ENCODE results near the gene TSEN54. TPM values are rescaled to one million over a fixed set of nuclear protein-coding genes. Genes with fewer than 3 reads are reported as not detected.

The TSEN54 gene
- total RNA-seq, 1 donor from 2014 or later: 56.0 TPM

GRCh38 chr17:75542728-75543336, 26.5 kb downstream of the TSEN54 start:
- Mint-ChIP-seq H3K4me3 (ENCODE audit: low read depth) (no peak overlapping the region), H3K27me3 (no peaks in the 10 kb centered on the region), H3K4me1 (ENCODE audit: low read depth) (peaks cover 57% of the 10 kb centered on the region), H3K27ac (peak overlapping the region; percentile 86), H3K36me3 (ENCODE audit: insufficient read depth) (peaks cover 11% of the 10 kb centered on the region), H3K9me3 (ENCODE audit: low read depth) (no peaks in the 10 kb centered on the region)
- TF ChIP-seq CTCF (IDR thresholded peaks at IDR 0.05; ENCODE audit: unreplicated experiment): no peak
- DNase-seq (ENCODE audit: low spot score, unreplicated experiment): no peak

GRCh38 chr17:75544250-75544649, 27.9 kb downstream of the TSEN54 start:
- no peak overlapping the region for H3K4me3 Mint-ChIP-seq (ENCODE audit: low read depth)
- peaks cover 10% of the 10 kb centered on the region for H3K36me3 Mint-ChIP-seq (ENCODE audit: insufficient read depth)
- no peaks in the 10 kb centered on the region for H3K9me3 Mint-ChIP-seq (ENCODE audit: low read depth)
- no peak for DNase-seq (ENCODE audit: low spot score, unreplicated experiment)
- no peaks in the 10 kb centered on the region for H3K27me3 Mint-ChIP-seq
- TF ChIP-seq CTCF (IDR thresholded peaks at IDR 0.05; ENCODE audit: unreplicated experiment): no peak
- H3K27ac Mint-ChIP-seq: peak overlapping the region; percentile 29
- peaks cover 47% of the 10 kb centered on the region for H3K4me1 Mint-ChIP-seq (ENCODE audit: low read depth)

- Mint-ChIP-seq H3K36me3 (ENCODE audit: insufficient read depth) (peaks cover 10% of the 10 kb centered on the region), H3K9me3 (ENCODE audit: low read depth) (no peaks in the 10 kb centered on the region), H3K4me3 (ENCODE audit: low read depth) (peak overlapping the region; percentile 37), H3K27ac (peak overlapping the region; percentile 77), H3K4me1 (ENCODE audit: low read depth) (peaks cover 51% of the 10 kb centered on the region), H3K27me3 (no peaks in the 10 kb centered on the region)
- no peak for DNase-seq (ENCODE audit: low spot score, unreplicated experiment)
- TF ChIP-seq CTCF (IDR thresholded peaks at IDR 0.05; ENCODE audit: unreplicated experiment): no peak
Measured at GRCh38 chr17:75546181-75546580, 29.9 kb downstream of the TSEN54 start.

GRCh38 chr17:75547091-75547490, 30.8 kb downstream of the TSEN54 start:
- Mint-ChIP-seq H3K4me1 (ENCODE audit: low read depth) (peaks cover 45% of the 10 kb centered on the region), H3K27me3 (no peaks in the 10 kb centered on the region), H3K36me3 (ENCODE audit: insufficient read depth) (peaks cover 10% of the 10 kb centered on the region), H3K9me3 (ENCODE audit: low read depth) (no peaks in the 10 kb centered on the region), H3K27ac (peak overlapping the region; percentile 64), H3K4me3 (ENCODE audit: low read depth) (no peak overlapping the region)
- no peak for TF ChIP-seq CTCF (IDR thresholded peaks at IDR 0.05; ENCODE audit: unreplicated experiment)
- DNase-seq (ENCODE audit: low spot score, unreplicated experiment): no peak

GRCh38 chr17:75548813-75549212, 32.5 kb downstream of the TSEN54 start:
- Mint-ChIP-seq H3K9me3 (ENCODE audit: low read depth) (no peaks in the 10 kb centered on the region), H3K36me3 (ENCODE audit: insufficient read depth) (peaks cover 14% of the 10 kb centered on the region), H3K27ac (peak overlapping the region; percentile 99), H3K4me1 (ENCODE audit: low read depth) (peaks cover 42% of the 10 kb centered on the region), H3K27me3 (no peaks in the 10 kb centered on the region), H3K4me3 (ENCODE audit: low read depth) (no peak overlapping the region)
- DNase-seq (ENCODE audit: low spot score, unreplicated experiment): no peak
- TF ChIP-seq CTCF (IDR thresholded peaks at IDR 0.05; ENCODE audit: unreplicated experiment): no peak

Measured in progenitor cell of endocrine pancreas (in vitro differentiated cells).